ENCODE data around the gene RANBP1. TPM values are rescaled to one million over a fixed set of nuclear protein-coding genes. Genes with fewer than 3 reads are reported as not detected.

Gene RANBP1
- total and polyA plus RNA-seq, 9 of the 15 experiments (the other 6 are each of a cell fraction or from before 2014, with no cell fraction given), result 162 to 2,891 (median 1,289) TPM

- no peak for TF ChIP-seq CREB1 (IDR thresholded peaks at IDR 0.05)
- TF ChIP-seq CREB1 (CRISPR knock-in tag; IDR thresholded peaks at IDR 0.05), result no peak
- TF ChIP-seq ZSCAN32 (CRISPR knock-in tag; IDR thresholded peaks at IDR 0.05), result peak; percentile 55
- no peak for TF ChIP-seq CHAMP1 (IDR thresholded peaks at IDR 0.05)
- TF ChIP-seq DNMT1 (IDR thresholded peaks at IDR 0.05), result peak; percentile 97; the same call in 1 of the 2 replicates
- peak; percentile 43; the same call in 1 of the 2 replicates for TF ChIP-seq NR2F6 (CRISPR knock-in tag; IDR thresholded peaks at IDR 0.05)
- no peak for TF ChIP-seq ETV6 (IDR thresholded peaks at IDR 0.05; ENCODE audit: borderline replicate concordance in 1 of 2, low read depth in 2 of 2, low read length in 1 of 2)
- no peak for TF ChIP-seq ETV6 (CRISPR knock-in tag; IDR thresholded peaks at IDR 0.05; ENCODE audit: borderline replicate concordance)
- TF ChIP-seq HCFC1 (IDR thresholded peaks at IDR 0.05; ENCODE audit: low read depth, low read length), result 0 out of 2 replicates have a peak, but pooled peaks have one; percentile 2
- TF ChIP-seq NFIX (CRISPR knock-in tag; IDR thresholded peaks at IDR 0.05; ENCODE audit: low read depth), result 0 out of 2 replicates have a peak, but pooled peaks have one; percentile 12
- no peak for TF ChIP-seq ZNF217 (CRISPR knock-in tag; IDR thresholded peaks at IDR 0.05)
- no peak for TF ChIP-seq ZBTB7A (IDR thresholded peaks at IDR 0.05; ENCODE audit: borderline replicate concordance, control insufficient read depth, low read depth, low read length)
- peak; percentile 8; the same call in 1 of the 2 replicates for TF ChIP-seq CHD2 (IDR thresholded peaks at IDR 0.05; ENCODE audit: low read depth, low read length)
- no peak for TF ChIP-seq MGA (IDR thresholded peaks at IDR 0.05)
- TF ChIP-seq ZNF347 (CRISPR knock-in tag; IDR thresholded peaks at IDR 0.05; ENCODE audit: low read depth), result 0 out of 2 replicates have a peak, but pooled peaks have one; percentile 24
- TF ChIP-seq ZNF133 (CRISPR knock-in tag; IDR thresholded peaks at IDR 0.05), result 0 out of 2 replicates have a peak, but pooled peaks have one; percentile 70
Measured at GRCh38 chr22:20116376-20116950, 559 bp downstream of the RANBP1 start (continued).

All from K562 (cell line).